Smooth muscle cell of the brain vasculature (primary cell): ENCODE results near the gene TOLLIP.
"Not testable (repeated sequence)": the region's sequence is repeated elsewhere in the genome, so short reads cannot be mapped to it uniquely, and the experiment has no call there.

Source experiments
- DNase-seq: peaks from one replicate; pipeline ENCODE4 v3.0.0-alpha.2; 2012; ENCODE audit warnings: low read depth, low spot score

TOLLIP gene

GRCh38 chr11:1343391-1344055, 34.1 kb upstream of the TOLLIP start:
- no peak for DNase-seq

GRCh38 chr11:1342946-1343345, 33.5 kb upstream of the TOLLIP start:
- no peak for DNase-seq

- DNase-seq: no peak
These were observed 32.6 kb upstream of the TOLLIP start for GRCh38 chr11:1341928-1342524.

GRCh38 chr11:1341226-1341625, 31.8 kb upstream of the TOLLIP start:
- not testable (repeated sequence) for DNase-seq

DNA sequence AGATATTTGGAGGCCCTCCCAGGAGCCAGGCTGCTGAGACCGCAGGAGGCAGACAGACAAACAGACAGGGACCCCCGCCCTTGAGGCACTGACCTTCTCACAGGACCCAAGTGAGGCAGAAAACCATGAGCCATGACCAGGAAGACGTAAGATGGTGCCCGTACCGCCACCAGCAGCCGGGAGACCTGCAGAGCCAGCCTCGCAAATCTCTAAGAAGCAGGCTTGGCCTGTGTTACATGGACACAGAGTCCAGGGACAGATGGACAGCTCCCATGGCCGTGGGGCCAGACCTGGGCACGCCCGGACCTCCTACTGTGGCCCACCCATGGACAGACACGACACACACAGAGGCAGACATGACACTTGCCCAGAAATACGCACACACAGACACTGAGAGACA, 30.7 kb upstream of the TOLLIP start:
- DNase-seq: no peak

- DNase-seq: no peak
These were observed 29.7 kb upstream of the TOLLIP start for GRCh38 chr11:1339066-1339675.

GRCh38 chr11:1338201-1339065, 29.0 kb upstream of the TOLLIP start:
- no peak for DNase-seq

GRCh38 chr11:1337647-1338007, 28.2 kb upstream of the TOLLIP start:
- DNase-seq: no peak

- no peak for DNase-seq
These were observed 27.6 kb upstream of the TOLLIP start for GRCh38 chr11:1336836-1337646.

GRCh38 chr11:1335811-1336761, 26.7 kb upstream of the TOLLIP start:
- DNase-seq: no peak

GRCh38 chr11:1335264-1335810, 25.9 kb upstream of the TOLLIP start:
- DNase-seq: no peak

- no peak for DNase-seq
These were observed 24.4 kb upstream of the TOLLIP start for GRCh38 chr11:1333860-1334259.

- no peak for DNase-seq
These were observed 23.8 kb upstream of the TOLLIP start for GRCh38 chr11:1333091-1333772.

GRCh38 chr11:1330473-1330872, 21.0 kb upstream of the TOLLIP start:
- DNase-seq: no peak

GRCh38 chr11:1327064-1327460, 17.6 kb upstream of the TOLLIP start:
- DNase-seq: no peak

DNA sequence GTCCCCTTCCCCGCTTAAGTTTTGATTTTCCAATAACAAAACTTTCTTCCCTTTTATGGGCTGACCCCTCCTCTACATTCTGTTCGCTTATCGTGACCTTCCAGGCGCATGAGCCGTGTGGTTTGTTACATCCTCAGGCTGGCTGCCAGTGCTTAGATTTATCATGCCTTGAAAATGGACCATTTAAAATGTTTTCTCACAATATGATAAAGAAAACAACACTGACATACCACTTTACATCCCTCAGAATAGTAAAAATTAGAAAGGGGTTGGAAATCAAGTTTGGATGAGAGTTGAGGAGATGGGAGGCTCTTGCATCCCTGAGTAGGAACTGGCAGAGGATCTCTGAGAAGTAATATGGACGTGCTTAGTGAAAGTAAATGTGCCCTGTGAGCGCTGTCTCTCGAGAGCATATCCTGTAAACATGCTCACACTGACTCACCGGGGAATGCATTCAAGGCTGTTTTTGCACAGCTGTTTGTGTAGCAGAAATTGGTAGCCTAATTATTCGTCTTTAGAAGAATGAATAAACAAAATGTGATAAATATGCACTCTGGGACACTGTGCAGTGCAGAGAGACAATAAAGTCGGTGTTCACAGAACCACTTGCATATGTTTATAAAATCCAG, 17.1 kb upstream of the TOLLIP start:
- DNase-seq: no peak

- DNase-seq: no peak
These were observed 14.3 kb upstream of the TOLLIP start for GRCh38 chr11:1323774-1324173.

DNA sequence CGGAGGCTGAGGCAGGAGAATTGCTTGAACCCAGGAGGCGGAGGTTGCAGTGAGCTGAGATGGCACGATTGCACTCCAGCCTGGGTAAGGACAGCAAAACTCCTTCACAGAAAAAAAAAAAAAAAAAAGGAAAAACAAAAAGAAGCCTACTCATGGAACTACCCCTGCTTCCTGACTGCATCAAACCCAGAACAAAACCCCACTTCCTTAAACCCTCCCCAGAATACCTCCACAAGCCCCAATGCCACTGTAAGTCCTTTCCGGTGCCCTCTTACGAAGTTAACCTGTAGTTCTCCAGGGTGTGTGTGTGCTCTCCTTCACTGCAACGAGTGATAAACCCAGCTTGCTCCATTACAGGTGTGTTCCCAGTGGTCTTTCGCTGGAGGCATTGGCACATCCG, 8.6 kb upstream of the TOLLIP start:
- no peak for DNase-seq

DNA sequence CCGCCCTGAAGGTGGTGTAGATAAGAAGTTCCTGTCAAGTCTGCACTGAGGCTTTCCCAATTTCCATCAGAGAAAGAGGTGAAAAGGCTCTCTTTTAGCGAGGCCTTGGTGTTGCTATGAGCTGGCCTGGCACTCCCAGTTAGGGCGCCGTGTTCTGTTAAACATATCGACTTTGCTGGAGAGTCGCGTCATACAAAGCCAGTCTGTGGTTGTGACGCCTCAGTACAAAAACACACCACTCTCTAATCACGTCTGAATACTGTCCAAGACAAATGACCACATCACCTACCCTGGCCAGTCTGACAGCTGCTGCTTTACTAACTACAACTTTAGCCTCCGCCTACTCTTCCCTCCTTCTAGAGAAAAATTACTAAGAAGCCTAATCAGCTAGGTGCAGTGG, 8.0 kb upstream of the TOLLIP start:
- DNase-seq: no peak
